ENCODE measurements around the gene PDCD4.

DNA sequence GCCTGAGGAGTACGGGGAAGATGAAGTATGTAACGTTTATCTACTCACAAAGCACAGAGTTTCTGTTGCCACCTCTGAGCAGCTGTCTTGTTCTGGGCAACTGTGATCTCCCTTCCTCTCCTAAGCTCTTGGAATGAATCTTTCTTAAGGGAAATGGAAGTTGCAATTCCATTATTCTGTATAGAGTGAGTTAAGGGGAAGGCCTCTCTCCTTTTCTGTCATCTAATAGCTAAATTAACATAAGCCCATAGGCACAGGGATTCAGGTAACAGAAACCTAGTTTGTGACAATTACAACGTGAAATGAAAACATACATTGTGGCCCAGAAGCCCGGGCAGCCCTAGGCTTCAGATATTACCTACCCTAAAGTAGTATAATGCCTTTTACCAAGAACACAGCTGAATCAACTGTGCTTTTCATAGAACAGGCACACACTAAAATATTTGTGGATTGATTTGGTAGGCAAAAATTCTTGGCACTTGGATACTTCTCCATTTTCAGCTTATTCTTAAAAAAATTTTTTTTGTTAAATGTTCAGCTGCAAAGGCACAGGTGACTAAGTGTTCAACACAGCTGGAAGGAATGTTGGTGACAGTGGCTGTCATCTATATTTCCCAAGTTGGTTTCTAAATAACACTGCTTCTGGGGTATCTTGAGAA lies 3.8 kb upstream of the PDCD4 start:
- TF ChIP-seq, protein P1, sequence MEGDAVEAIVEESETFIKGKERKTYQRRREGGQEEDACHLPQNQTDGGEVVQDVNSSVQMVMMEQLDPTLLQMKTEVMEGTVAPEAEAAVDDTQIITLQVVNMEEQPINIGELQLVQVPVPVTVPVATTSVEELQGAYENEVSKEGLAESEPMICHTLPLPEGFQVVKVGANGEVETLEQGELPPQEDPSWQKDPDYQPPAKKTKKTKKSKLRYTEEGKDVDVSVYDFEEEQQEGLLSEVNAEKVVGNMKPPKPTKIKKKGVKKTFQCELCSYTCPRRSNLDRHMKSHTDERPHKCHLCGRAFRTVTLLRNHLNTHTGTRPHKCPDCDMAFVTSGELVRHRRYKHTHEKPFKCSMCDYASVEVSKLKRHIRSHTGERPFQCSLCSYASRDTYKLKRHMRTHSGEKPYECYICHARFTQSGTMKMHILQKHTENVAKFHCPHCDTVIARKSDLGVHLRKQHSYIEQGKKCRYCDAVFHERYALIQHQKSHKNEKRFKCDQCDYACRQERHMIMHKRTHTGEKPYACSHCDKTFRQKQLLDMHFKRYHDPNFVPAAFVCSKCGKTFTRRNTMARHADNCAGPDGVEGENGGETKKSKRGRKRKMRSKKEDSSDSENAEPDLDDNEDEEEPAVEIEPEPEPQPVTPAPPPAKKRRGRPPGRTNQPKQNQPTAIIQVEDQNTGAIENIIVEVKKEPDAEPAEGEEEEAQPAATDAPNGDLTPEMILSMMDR (IDR thresholded peaks at IDR 0.05), result no peak
- TF ChIP-seq ZFX (IDR thresholded peaks at IDR 0.05; ENCODE audit: borderline replicate concordance), result no peak

All from 22Rv1 (cell line).